Lung microvascular endothelial cell (primary cell): ENCODE results near the gene LRRC4C. TPM values are rescaled to one million over a fixed set of nuclear protein-coding genes. Genes with fewer than 3 reads are reported as not detected.

Source experiments
- DNase-seq, 2 donors: peaks; one replicate each; pipeline versions ENCODE4 v3.0.0 to v3.0.0-alpha.2; 2010; ENCODE audit warnings: low read depth in 2 of 2
- total RNA-seq: library from RNA; depleted of rRNA; stranded (reverse); fragments of >200 nt; gene quantifications from 2 replicates; pipeline ENCODE4 v1.2.1, GENCODE V29; 2014

Gene LRRC4C
- total RNA-seq, 1 donor from 2014 or later: not detected

DNA sequence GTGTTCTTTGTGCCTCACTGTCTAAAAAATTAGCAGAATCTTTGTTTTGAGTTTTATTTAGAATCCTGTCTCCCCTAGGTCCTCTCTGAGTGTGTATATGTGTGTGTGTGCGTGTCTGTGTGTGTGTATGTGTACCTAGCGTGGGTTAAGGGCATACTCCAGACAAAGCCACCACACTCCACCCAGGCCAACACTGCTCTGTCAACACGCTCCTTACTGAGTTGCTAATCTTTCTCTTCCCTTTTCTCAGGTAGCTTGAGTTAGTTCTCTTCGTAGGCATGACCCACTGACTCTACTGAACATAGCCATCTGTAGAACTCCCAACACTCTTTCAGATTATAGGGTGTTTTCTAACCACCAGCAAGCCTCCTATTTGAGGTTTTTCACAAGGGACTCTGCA lies 131.1 kb downstream of the LRRC4C start:
- DNase-seq: no peak

DNA sequence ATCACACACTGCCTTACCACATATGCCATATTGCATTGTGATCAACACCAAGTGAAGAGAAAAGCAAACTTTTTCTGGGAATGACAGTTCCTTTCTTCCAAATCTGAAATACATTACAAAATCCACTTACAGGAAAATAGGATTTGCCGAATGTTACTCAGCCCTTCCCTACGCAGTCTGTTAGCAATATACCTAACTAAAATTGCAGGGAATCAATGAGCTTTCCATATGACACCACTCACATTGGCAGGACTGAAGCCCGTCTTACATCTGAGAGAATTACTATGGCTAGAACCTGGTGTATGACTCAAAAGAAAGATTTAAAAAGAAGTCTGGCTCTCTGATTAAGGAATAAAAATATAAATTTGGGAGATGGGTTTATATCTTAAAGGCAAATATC lies 136.0 kb downstream of the LRRC4C start:
- no peak for DNase-seq

DNA sequence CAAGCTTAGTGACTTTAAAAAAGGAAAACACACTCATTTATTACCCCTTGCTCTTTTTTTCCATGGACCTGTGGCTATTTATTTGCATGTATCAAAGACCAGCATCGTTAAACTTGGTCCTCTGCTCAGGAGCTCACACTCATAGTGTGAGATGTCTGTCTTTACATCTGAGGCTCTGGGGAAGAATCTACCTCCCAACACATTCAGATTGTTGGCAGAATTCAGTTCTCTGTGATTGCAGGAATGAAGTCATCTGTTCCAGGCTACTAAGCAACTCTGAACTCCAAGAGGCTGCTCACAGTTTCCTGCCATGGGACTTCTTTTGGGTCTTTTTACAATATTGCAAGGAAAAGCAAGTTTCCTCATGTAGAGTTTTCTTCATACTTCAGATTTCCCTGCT lies 138.8 kb downstream of the LRRC4C start:
- no peak for DNase-seq

DNA sequence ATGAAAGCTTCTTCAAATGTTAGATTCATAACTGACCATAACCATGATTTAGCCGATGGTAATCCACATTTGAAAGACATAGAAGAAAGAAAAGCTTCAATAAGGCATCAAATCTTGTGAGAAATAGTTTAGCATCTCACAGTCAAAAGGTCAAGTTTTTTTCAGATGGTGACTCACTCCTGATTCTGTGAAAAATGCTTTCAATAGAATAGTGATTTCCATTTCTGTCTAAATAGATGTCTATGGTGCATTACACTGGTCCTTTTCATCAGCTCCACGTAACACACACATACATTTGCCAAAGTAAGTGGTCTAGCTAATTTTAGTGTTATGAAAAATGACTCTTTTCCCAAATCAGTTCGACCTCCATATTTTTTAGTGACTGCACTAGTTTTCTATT lies 139.2 kb downstream of the LRRC4C start:
- no peak for DNase-seq

DNA sequence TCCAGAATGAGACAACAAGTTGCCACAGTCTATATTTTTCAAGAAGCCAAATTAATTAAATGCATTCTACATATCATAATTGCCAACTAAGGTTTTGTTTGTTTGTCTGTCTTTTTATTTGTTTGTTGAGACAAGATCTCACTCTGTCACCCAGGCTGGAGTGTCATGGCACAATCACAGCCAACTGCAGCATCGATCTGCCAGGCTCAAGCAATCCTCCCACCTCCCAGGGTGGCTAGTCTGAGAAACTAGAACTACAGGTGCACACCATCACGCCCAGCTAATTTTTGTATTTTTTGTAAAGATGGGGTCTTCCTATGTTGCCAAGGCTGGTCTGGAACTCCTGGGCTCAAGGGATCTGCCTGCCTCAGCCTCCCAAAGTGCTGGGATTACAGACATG lies 140.0 kb downstream of the LRRC4C start:
- DNase-seq: no peak

DNA sequence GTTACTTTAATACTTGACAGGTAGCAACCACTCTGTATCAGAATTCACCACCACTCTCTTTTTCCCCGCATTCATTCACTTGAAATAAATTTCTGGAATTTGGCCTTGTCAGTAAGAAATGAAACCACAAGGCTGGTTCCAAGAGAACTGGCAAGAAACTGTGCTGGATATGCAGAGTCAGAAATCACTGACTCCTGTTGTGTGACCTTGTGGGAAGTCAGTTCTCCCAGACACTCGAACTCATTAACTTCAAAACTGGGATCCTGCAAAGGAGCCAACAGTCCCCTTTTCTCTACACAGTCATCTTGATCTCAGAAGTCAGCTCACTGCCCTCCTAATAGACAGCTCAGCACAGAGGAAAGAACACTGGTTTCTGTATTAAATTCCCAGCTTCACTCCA lies 142.7 kb downstream of the LRRC4C start:
- DNase-seq: no peak

DNA sequence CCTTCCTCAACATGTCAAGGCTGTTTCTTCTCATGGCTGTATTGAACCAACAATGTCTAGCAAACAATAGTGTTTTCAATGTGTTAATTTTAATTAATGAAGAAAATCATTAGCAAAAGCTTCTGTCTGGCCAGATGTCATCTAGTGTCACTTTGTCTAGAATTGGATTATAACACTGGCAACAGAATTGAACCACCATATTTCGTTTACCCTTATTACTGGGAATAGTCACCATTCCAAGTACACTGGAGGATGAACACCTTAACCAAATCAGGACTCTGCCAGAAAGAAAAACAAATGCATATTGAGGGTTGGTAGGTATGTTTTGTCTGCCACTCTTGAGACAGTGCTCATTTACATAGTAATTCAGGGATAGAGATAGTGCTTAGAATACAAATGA lies 146.2 kb downstream of the LRRC4C start:
- DNase-seq: no peak

DNA sequence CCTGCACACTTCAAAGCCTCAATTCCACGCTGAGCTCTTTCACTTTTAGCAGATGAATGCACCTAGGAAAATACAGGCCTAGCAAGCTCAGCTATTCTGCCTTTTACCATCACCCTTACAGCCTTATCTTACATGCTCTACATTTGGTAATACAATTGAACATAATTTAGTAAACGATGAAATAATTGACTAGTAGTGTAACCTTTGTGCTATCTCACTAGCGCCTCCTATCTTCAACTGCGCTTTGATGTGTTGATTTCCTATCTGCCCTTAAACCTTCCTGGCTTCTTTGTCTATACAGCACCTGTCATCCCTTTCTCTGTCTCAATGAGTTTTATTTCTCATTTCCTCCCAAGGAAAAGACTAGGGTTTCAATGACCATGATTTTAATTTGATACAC lies 149.7 kb downstream of the LRRC4C start:
- DNase-seq: no peak

DNA sequence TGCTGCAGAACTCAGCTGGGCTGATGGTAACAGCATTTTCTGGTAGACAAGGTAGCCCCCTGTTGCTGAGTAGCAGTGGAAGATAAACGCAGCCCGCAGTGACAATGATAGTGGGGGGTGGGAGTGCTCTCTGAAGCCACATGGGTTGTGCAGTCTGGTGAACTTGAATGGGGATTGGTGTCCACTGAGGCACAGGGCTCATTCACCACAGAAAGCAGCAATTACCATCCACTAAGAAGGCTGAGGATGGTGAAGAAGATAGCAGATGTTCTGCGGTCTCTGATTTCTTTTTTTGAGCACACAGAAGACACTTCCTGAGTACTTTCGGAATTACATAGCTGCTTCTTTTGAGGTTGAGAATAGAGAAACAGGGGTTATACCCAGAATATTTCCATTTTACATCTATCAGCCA lies 150.3 kb downstream of the LRRC4C start:
- DNase-seq: no peak

DNA sequence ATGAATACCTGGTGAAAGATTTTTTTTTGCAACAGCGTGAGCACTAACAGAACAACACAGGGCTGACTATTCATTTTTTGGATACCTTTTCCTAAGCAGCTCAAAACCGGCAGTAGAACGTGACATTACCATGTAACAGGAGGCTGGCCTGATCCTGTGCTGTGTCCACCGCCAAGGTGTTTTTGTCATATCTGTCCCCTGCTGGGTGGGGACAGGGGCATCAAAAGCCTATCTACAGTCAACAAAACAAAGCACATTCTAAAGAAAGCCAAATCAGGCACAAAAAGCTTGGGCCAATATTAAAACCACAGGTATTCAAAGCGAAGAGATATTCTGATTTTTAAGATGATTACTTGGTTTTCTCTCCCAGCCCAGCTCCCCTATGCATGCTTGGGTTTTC lies 151.2 kb downstream of the LRRC4C start:
- no peak for DNase-seq

DNA sequence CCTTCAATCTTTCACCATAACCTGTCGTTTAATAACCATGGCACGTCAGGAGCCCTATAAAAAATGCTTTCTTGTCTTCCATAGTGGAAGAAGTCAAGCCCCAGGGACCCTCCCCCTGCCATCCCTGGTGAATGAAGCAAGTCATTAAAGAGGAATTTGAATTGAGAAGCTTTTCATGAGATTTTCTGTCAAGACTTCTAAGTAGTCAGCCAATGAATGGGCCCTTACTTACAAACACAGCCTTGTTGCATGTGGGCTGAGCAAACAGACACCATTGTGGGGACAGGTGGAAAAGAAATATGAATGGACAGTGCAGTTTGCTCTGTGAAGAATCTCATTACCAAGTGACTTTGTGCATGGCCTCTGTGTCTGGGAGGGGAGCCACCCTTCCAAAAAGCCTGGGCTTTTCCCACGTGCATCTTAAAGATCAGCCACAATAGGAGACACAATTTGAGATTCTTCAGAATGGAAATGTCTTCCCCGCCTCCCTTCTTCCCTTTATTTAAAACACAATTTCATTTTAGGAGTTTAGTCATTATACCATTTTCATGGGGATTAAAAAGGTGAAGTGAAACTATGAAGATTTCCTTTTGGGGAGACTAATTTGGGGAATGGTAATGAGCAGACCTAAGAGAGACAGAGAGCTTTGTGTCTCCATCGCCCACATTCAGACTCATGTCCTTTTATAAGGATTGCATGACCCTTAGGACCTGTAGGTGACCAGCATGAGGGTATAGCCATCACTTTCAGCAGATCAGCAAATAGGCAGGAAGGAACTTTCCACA lies 152.0 kb downstream of the LRRC4C start:
- no peak for DNase-seq

DNA sequence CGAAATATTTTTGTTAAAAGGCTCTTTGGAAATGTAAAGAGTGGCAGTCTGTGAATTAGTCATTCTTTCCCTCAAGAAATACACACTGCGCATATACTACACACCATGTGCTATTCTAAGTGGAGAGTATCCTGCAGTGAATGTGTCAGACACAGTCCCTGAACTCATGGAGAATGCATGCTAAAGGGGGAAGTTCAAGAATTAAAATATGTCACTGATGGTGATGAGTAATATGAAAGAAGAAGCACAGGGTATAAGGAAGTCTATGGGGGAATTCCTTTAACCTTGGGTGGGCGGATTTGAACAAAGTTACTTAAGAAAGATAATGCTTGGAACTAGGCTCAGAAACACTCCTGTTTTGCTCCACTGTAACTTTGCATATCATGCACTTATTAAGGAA lies 153.0 kb downstream of the LRRC4C start:
- DNase-seq: no peak

DNA sequence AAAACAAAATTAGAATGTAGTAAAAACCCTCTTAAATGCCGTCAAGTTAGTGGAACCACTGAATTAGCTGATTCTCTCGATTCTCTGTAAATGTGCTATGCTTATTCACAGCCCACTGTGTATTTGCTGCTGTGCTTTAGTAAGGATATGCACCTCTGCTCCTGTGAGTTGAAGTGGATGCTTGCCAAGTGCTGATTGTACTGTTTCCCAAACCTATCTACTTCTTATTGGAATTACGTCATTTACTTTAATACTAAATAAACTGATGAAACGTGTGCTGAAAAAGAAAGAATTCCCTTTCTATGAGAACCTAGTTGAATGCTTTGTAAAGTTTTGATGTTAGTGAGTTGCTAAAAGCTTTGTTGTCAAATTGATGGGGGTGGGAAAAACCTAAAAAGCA lies 158.4 kb downstream of the LRRC4C start:
- DNase-seq: no peak

DNA sequence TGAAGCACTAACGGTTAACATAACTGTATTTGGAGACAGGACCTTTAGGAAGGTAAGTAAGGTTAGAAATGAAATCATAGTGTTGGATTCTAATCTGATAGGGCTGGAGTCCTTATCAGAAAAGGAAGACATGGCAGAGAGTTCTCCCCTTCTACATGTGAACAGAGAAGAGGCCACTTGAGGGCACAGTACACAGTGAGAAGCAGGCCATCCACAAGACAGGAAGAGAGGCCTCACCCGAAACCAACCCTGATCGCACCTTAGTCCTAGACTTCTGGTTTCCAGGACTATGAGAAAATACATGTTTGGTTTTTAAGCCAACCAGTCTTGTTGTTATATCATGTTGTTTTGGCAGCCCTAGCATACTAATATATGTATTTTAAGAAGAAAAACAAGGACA lies 170.0 kb downstream of the LRRC4C start:
- no peak for DNase-seq

DNA sequence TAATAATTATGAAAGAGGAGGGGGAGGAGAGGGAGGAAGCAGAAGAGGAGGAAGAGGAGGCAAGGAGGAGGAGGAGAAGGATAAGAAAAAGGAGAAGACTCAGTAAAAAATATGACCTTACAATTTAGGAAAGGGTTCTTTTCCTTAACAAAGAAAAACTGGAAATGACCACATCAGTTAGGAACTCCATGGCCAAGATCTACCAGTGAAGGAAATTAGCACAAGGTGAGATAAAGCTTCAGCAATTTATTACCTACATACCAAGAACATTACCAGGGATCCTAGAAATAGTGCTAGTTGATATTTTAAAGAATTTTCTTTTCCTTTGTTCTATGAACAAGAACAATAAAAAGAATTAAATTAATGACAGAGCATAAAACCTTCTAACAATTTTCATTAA lies 172.7 kb downstream of the LRRC4C start:
- no peak for DNase-seq

DNA sequence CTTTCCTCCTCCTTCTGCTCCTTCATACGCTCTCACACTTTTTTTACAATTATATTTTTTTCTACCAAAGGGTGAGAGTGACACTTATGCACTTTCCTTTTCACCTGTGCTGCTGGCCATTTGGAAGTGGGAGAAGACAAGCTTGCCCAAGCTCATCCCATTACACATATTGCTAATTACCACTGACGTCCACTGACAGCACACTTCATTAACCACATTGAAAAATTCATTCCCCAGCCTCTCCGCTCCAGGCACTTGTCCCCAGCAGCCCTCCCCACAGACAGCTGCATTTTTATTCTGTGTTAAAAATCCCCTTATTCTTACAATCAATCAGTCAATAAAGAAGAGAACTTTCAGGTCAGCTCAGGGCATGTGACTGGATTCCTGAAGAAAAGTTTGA lies 175.1 kb downstream of the LRRC4C start:
- DNase-seq: no peak

DNA sequence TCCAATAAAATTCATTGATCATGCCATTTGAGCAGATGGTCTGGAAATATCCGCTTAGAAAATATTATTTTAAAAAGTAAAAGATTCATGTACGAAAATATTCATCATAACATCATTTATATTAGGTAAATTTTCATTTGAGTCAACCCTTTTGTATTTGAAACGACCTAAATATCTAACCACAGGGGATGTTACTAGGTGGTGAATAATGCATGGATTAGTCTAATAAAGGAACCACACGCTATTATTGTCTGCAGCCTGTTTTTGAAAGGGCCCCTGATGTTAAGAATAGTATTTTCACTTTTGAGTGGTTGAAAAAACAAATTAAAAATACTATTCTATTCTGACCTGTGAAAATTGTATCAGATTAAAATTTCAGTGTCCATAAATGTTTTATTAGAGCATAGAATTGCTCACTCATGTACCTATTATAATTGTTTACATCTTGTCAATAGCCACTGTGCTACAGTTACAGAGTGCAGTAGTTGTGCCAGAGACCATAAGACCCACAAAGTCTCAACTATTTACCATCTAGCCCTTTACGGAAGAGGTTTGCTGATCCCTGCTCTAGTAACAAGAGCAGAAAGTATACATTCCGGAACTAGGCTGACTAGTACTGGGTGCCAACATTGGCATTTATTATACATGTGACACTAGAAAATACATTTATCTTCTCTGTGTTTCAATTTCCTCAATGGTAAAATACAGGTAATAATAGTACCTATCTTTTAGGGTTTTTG lies 176.1 kb downstream of the LRRC4C start:
- DNase-seq: no peak

DNA sequence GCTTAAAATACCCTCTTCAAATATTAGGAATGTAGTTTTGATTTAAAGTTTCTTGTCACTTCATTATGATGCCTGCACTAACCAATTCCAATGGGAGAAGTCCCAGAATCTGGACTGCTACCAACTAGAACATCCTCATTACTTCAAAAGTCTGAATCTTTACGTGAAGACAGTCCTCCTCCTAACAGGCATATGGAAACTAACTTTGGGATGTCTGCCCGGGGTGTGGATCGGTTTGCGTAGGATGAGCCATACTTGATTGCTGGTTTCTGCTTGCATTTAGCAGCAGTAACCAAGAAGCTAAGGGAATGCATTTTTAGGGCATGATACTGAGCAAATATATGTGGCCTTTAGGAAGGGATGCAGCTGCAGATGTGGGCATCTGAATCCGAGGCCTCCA lies 177.1 kb downstream of the LRRC4C start:
- DNase-seq: no peak

DNA sequence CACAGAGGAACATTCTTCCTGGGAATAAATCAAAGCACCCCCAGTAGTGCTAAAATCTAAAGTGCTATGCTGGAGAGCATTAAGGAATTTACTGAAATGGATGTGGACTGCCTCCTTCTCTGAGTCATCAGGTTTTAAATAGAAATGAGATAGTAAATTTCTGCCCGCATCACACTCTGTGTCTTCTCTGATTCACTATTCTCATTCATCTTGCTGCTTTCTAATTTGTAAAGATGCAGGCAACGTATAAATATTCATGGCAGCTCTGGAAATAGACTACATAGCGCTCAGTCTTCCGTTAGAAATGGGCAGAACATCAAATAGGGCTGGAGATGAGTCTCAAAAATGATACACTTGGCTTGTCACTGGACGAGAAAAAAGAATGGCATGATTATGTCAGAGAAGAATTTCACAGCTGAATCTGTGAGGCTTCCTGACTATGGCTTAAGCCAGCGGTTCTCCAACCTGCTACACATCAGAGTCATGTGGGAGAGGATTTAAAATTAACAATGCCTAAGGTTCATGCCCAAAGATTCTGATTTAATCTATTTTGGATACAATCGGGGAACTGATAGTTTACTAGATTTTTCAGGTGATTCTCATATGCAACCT lies 178.2 kb downstream of the LRRC4C start:
- no peak for DNase-seq

DNA sequence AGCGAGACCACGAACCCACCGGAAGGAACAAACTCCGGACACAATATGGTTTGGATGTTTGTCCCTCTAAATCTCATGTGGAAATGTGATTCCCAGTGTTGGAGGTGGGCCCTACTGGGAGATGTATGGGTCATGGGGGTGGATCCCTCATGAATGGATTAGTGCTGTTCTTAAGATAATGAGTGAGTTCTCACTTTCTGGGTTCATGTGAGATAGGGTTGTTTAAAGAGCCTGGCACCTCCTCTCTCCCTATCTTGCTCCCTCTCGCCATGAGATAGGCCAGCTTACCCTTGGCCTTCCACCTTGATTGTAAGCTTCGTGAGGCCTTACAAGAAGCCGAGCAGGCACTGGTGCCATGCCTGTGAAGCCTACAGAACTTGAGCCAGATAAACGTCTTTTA lies 184.6 kb downstream of the LRRC4C start:
- no peak for DNase-seq

DNA sequence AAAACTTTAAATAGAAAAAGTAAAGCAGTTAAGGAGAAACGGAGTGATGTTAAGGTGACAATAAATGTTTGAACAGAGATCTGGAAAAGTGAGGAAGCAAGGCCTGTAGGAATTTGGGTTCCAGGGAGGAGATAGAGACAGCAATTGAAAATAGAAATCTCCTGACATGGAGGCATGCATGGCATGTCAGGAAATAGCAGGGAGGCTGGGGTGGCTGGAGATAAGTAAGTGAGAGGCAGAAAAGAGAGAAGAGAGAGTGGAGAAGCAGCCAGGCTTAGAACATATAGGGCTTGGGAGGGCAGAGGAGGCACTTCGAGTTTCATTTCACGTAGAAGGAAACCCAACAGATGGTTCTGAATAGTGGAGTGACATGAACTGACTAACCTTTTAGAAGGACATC lies 185.5 kb downstream of the LRRC4C start:
- DNase-seq: no peak

DNA sequence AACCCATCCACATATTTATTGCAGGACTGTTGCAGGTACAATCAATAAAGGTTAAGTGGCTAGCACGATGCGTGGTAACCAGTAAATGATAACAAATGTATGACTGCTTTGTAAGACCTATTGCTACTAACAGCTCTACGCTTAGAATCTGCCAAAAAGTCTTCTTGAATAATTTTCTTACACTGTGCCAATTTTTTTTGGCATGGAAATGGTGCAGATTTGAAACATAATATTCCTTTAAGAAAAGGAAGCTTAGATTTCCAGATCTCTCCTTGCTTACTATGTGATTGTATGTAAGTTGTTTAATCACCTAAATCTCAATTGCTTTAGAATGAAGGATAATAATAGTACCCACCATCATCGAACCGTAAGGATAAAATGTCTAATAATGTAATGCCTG lies 192.0 kb downstream of the LRRC4C start:
- no peak for DNase-seq

DNA sequence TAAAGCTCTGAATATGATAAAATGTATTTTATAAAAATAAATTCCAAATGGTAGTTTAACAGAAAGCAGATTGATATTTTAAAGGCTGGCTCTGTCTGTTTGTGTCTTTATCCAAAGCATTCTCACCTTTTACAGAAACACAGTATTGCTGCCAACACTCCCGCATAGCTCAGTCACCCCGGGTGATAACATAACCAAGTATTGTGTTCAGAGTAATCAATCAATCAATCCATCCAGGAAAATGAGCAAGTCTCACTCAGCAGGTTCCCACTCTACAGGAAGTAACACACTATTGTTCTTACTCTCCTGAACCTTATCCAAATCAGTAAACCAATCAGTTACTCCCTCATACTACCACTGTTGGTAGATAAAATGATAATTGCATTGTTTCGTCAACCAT lies 203.4 kb downstream of the LRRC4C start:
- no peak for DNase-seq
